GM18505 (cell line): ENCODE results near the gene ELL2.

Source experiments
- ATAC-seq: cut with Tn5 transposase; IDR thresholded peaks from one replicate; pipeline ENCODE4 v1.9.1; 2021; ENCODE audit not compliant: unreplicated experiment
- POLR2A ChIP-seq: IDR thresholded peaks from 4 replicates; pipeline ENCODE4 v1.6.1; 2011; ENCODE audit warnings: borderline replicate concordance; ENCODE audit not compliant: insufficient read depth, insufficient read length; ENCODE audit errors: extremely low read depth

ELL2 gene

GRCh38 chr5:95878417-95879323 is 83.0 kb downstream of the ELL2 start:
- ATAC-seq, result no peak
- TF ChIP-seq POLR2A, result no peak

- TF ChIP-seq POLR2A, result no peak
- no peak for ATAC-seq
Measured at GRCh38 chr5:95876782-95877181, 84.9 kb downstream of the ELL2 start.

GRCh38 chr5:95874246-95874645 is 87.4 kb downstream of the ELL2 start:
- ATAC-seq, result no peak
- no peak for TF ChIP-seq POLR2A

DNA sequence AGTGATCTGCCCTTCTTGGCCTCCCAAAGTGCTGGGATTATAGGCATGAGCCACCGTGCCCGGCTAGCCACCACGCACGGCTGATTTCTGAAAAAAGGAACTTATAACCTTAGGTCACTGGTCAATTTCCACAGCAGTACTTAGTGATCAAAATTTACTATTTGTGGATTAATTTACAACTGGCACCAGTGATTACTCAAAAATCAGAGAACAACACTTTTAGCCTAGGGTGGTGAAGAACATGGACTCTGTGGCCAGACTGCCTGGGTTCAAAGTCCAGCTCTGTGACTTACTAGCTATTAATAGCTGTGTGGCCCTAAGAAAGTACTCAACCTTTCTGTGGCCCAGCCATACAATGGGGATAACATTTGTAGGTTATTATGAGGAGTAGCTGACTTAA is 88.3 kb downstream of the ELL2 start:
- no peak for ATAC-seq

DNA sequence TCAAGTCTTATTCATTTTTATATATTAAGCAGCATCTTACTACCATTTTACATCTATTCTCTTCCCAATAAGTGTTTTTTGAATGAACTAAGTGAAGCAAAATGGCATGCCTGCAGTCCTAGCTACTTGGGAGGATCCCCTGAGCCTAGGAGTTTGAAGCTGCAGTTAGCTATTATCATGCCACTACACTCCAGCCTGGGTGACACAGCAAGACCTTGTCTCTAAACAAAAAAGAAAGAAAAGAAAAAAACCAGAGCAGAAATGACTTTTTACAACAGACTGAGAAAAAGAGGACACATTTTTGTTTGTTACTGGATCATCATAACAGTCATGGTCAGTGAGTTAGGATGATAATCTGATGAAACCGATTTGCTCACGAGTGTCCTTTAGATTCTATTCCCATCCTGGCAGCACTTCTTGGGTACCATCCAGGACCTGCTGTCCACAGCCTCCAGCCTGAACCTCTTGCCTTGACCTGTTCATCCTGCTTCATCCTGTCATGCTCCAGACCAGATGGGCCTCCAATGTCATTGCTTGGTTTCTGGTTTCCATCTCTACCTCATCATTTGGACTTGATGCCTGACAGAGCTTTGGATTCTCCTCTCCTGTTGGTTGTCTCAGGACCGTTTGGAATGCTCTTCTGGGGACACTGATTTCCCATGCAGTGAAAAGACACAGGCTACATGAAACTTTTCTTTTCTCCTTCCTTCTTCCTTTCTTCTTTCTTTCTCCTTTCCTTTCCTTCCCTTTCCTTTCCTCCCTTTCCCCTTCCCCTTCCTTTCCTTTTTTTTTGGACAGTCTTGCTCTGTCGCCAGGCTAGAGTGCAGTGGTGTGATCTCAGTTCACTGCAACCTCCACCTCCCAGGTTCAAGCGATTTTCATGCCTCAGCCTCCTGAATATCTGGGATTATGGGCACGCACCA is 89.0 kb downstream of the ELL2 start:
- TF ChIP-seq POLR2A, result no peak

More for the DNA sequence above, 88.3 kb downstream of the ELL2 start:
- no peak for TF ChIP-seq POLR2A

DNA sequence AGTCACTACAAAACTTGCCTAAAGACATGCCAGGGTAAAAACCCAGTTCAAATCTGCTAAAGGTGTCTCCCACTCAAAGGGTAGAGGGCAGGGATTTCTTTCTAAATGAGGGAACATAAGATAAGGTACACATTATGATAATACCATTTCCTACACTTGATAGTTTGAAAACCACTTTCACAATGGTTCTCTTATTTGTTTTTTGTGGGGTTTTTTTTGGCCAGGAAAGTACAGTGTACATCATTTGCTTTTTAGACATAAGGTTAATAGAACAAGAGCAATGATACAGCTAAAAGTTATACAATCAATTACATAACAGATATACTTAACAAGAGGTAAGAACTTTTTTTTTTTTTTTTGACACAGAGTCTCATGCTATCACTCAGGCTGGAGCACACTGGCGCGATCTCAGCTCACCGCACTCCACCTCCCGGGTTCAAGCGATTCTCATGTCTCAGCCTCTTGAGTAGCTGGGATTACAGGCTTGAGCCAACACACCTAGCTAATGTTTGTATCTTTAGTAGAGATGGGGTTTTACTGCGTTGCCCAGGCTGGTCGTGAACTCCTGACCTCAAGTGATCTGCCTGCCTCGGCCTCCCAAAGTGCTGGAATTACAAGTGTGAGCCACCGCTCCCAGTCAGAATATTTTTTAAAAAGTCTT is 90.4 kb downstream of the ELL2 start:
- ATAC-seq, result no peak
- TF ChIP-seq POLR2A, result no peak

More for the DNA sequence above, 89.0 kb downstream of the ELL2 start:
- no peak for ATAC-seq

- TF ChIP-seq POLR2A, result no peak
- peak; percentile 70 for ATAC-seq
Measured at GRCh38 chr5:95870105-95870672, 91.5 kb downstream of the ELL2 start.

DNA sequence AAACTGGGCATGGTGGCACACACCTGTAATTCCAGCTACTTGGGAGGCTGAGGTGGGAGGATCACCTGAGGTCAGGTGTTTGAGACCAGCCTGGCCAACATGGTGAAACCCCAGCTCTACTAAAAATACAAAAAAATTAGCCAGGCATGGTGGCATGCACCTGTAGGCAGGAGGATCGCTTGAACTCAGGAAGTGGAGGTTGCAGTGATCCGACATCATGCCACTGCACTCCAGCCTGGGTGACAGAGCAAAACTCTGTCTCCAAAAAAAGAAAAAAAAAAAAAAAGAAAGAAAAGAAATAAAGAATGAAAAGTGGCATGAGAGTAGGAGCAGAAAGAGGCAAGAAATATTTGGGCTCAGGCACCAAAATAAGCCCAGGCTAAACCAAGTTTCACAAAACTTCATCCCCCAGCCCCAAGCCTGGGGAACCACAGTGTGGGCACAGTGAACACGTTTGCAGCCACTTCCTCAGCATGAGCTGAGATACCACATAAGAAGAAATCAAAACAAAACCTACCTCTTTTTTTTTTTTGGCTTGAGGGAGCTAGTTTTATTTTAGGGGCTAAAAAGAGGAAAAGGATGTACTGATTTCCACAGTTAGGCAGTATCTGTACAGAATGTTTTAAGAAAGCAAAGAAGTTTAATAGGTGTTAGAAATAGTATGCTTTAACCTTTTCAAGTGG is 92.3 kb downstream of the ELL2 start:
- ATAC-seq, result peak; percentile 52

GRCh38 chr5:95868136-95868535 is 93.5 kb downstream of the ELL2 start:
- no peak for ATAC-seq
- TF ChIP-seq POLR2A, result no peak

- no peak for TF ChIP-seq POLR2A
- no peak for ATAC-seq
Measured at GRCh38 chr5:95866435-95867040, 95.1 kb downstream of the ELL2 start.

DNA sequence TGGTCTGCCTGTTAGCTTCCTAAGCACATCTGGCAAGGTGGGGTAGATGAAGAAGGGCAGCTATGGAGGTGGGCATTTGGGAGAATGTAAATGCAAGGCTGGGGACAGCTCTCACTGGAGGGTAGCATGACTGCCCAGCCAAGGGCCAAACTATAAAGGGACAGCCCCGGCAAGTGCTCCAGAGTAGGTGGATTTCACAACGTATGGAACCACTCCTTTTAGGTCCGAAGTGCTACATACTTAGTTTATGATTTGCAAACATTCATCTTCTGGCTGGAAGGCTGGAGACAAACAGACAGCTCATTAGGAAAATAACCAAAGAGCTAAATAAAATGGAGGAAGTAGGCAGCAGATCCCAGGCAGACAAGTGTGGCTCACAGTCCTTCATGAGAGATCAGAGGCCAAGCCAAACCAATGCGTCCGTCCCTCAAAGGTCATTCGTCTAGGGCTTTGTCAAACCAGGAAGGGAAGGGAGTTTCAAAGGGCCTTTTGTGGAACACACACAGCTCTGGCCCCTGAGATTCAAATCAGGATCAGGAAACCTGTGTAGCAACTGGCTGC is 96.6 kb downstream of the ELL2 start:
- no peak for TF ChIP-seq POLR2A

GRCh38 chr5:95864456-95864855 is 97.2 kb downstream of the ELL2 start:
- no peak for ATAC-seq
- no peak for TF ChIP-seq POLR2A

More for the DNA sequence above, 96.6 kb downstream of the ELL2 start:
- ATAC-seq, result no peak

DNA sequence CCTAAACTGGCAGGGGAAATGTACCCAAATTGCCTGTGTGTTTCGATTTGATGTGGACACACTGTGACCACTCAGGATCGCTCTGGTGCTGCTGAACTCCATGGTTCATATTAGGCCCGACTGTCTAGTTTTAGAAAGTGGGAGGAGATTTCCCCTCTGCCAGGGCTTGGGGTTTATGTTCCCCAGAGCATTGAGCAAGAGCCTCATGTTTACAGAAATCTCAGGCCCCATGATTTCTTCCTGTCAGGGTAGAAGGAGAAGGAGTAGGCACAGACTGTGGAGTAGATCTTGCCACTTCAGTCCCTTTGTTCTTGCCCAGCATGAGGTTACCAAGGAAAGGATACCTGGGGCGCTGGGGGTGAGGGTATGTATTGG is 98.3 kb downstream of the ELL2 start:
- no peak for TF ChIP-seq POLR2A
- ATAC-seq, result no peak
